ENCODE data around the gene TMEM59L. TPM values are rescaled to one million over a fixed set of nuclear protein-coding genes. Genes with fewer than 3 reads are reported as not detected.

Gene TMEM59L
- total and polyA plus RNA-seq, 2 of the 13 experiments (the other 11 are each of a cell fraction or from before 2014, with no cell fraction given) = 0.97 to 5.5 TPM

DNA sequence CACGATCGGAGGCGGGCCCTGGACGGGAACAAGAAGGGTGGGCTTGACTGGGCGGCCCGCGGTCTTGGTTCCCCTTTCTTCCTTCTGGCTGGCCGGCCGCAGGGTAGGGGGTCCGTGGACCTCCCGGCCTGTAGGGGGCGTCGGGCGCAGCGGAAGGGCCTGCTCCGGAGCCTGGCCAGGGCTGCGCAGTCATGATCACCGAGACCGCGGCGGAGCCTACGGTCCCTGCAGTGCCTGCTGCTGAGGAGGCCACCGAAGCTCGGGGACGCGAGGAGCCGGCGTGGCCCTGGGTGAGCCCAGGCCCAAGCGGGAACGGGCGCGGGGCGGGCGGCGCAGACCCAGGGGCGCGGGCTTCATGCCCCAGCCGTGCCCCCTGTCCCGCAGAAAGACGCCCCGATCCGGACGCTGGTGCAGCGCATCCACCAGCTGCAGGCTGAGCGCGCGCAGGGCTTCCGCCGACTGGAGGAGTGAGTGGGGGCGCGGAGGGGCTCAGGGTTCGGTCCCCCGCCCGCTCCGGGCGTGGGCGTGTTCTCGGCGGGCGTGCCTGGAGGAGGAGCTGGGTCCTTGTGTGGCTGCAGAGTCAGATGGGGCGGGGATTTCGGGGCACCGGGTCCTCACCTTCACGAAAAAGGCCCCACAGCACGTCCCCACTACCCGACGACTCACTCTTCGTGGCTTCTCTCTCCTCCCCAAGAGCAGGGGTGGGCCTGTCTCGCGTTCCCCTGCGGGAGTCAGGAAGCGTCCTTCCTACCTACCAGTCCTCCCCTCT, 23.9 kb upstream of the TMEM59L start, which contains the start of gene REX1BD (continued):
- peak; percentile 68 for TF ChIP-seq ZNF431 (CRISPR knock-in tag; IDR thresholded peaks at IDR 0.05; ENCODE audit: borderline replicate concordance, low read depth)
- TF ChIP-seq NFIB (CRISPR knock-in tag; IDR thresholded peaks at IDR 0.05; ENCODE audit: borderline replicate concordance) = no peak
- peak; percentile 52; the same call in 1 of the 2 replicates for TF ChIP-seq NFE2 (CRISPR knock-in tag; IDR thresholded peaks at IDR 0.05)
- 0 out of 2 replicates have a peak, but pooled peaks have one; percentile 63 for TF ChIP-seq ZNF577 (CRISPR knock-in tag; IDR thresholded peaks at IDR 0.05; ENCODE audit: borderline replicate concordance, low read depth)
- no peak for TF ChIP-seq KLF13 (CRISPR knock-in tag; IDR thresholded peaks at IDR 0.05)
- no peak for TF ChIP-seq GTF2F1 (IDR thresholded peaks at IDR 0.05; ENCODE audit: low read length)
- no peak for TF ChIP-seq ZNF468 (CRISPR knock-in tag; IDR thresholded peaks at IDR 0.05)
- no peak for TF ChIP-seq ZSCAN29 (CRISPR knock-in tag; conservative IDR thresholded peaks at IDR 0.05)
- peak; percentile 72 for TF ChIP-seq RAD21 (CRISPR knock-in tag; IDR thresholded peaks at IDR 0.05)
- TF ChIP-seq ZNF616 (CRISPR knock-in tag; IDR thresholded peaks at IDR 0.05; ENCODE audit: low read depth) = 0 out of 2 replicates have a peak, but pooled peaks have one; percentile 31
- TF ChIP-seq ZNF703 (CRISPR knock-in tag; IDR thresholded peaks at IDR 0.05; ENCODE audit: borderline replicate concordance) = no peak
- peak; percentile 65 for TF ChIP-seq ELF1 (CRISPR knock-in tag; IDR thresholded peaks at IDR 0.05)
- TF ChIP-seq ZNF674 (CRISPR knock-in tag; IDR thresholded peaks at IDR 0.05; ENCODE audit: low read depth) = no peak
- no peak for TF ChIP-seq ZNF749 (CRISPR knock-in tag; IDR thresholded peaks at IDR 0.05; ENCODE audit: borderline replicate concordance)
- TF ChIP-seq STAT5B (CRISPR knock-in tag; IDR thresholded peaks at IDR 0.05) = no peak
- no peak for TF ChIP-seq NFYC (CRISPR knock-in tag; IDR thresholded peaks at IDR 0.05)
- TF ChIP-seq ZNF136 (CRISPR knock-in tag; IDR thresholded peaks at IDR 0.05; ENCODE audit: low read depth) = no peak
- TF ChIP-seq, protein P1, sequence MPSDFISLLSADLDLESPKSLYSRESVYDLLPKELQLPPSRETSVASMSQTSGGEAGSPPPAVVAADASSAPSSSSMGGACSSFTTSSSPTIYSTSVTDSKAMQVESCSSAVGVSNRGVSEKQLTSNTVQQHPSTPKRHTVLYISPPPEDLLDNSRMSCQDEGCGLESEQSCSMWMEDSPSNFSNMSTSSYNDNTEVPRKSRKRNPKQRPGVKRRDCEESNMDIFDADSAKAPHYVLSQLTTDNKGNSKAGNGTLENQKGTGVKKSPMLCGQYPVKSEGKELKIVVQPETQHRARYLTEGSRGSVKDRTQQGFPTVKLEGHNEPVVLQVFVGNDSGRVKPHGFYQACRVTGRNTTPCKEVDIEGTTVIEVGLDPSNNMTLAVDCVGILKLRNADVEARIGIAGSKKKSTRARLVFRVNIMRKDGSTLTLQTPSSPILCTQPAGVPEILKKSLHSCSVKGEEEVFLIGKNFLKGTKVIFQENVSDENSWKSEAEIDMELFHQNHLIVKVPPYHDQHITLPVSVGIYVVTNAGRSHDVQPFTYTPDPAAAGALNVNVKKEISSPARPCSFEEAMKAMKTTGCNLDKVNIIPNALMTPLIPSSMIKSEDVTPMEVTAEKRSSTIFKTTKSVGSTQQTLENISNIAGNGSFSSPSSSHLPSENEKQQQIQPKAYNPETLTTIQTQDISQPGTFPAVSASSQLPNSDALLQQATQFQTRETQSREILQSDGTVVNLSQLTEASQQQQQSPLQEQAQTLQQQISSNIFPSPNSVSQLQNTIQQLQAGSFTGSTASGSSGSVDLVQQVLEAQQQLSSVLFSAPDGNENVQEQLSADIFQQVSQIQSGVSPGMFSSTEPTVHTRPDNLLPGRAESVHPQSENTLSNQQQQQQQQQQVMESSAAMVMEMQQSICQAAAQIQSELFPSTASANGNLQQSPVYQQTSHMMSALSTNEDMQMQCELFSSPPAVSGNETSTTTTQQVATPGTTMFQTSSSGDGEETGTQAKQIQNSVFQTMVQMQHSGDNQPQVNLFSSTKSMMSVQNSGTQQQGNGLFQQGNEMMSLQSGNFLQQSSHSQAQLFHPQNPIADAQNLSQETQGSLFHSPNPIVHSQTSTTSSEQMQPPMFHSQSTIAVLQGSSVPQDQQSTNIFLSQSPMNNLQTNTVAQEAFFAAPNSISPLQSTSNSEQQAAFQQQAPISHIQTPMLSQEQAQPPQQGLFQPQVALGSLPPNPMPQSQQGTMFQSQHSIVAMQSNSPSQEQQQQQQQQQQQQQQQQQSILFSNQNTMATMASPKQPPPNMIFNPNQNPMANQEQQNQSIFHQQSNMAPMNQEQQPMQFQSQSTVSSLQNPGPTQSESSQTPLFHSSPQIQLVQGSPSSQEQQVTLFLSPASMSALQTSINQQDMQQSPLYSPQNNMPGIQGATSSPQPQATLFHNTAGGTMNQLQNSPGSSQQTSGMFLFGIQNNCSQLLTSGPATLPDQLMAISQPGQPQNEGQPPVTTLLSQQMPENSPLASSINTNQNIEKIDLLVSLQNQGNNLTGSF (CRISPR knock-in tag; IDR thresholded peaks at IDR 0.05) = no peak
- no peak; the same call in 1 of the 2 replicates for TF ChIP-seq ARNTL (CRISPR knock-in tag; IDR thresholded peaks at IDR 0.05)
- no peak; the same call in 1 of the 2 replicates for TF ChIP-seq ZSCAN22 (CRISPR knock-in tag; IDR thresholded peaks at IDR 0.05)
- peak; percentile 41; the same call in 1 of the 2 replicates for TF ChIP-seq HNRNPUL1 (IDR thresholded peaks at IDR 0.05; ENCODE audit: low read depth, low read length)
